ENCODE results near the gene CPA1. TPM values are rescaled to one million over a fixed set of nuclear protein-coding genes. Genes with fewer than 3 reads are reported as not detected.

The CPA1 gene
- total RNA-seq, 1 donor from 2014 or later = not detected

DNA sequence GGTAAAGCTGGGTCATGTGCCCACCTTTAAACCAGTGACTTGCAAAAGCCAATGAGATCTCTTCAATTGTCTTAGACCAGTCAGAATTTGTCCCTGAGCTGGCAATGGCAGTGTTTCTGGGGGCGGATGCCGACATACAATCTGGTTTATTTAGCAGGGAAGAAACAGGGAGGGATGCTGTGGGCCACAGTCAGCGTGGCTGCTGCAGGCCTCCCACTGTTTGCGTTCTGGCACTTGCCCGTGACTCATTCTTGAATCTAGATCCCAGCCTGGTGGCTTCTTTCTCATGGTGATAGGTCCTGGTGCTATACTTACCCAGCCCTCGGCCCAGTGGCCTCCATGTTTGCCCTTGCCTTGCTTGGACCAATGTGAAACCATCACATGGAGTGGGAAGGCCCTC is 3.1 kb upstream of the CPA1 start:
- Mint-ChIP-seq H3K27ac (ENCODE audit: unreplicated experiment) (no peak overlapping the region), H3K4me1 (ENCODE audit: low read depth, unreplicated experiment) (peaks cover 10% of the 10 kb centered on the region), H3K27me3 (ENCODE audit: unreplicated experiment) (peaks cover 5% of the 10 kb centered on the region), H3K4me3 (ENCODE audit: unreplicated experiment) (no peak overlapping the region), H3K9me3 (ENCODE audit: unreplicated experiment) (peaks cover 19% of the 10 kb centered on the region), H3K36me3 (ENCODE audit: unreplicated experiment) (peaks cover 21% of the 10 kb centered on the region)
- TF ChIP-seq, protein P1, sequence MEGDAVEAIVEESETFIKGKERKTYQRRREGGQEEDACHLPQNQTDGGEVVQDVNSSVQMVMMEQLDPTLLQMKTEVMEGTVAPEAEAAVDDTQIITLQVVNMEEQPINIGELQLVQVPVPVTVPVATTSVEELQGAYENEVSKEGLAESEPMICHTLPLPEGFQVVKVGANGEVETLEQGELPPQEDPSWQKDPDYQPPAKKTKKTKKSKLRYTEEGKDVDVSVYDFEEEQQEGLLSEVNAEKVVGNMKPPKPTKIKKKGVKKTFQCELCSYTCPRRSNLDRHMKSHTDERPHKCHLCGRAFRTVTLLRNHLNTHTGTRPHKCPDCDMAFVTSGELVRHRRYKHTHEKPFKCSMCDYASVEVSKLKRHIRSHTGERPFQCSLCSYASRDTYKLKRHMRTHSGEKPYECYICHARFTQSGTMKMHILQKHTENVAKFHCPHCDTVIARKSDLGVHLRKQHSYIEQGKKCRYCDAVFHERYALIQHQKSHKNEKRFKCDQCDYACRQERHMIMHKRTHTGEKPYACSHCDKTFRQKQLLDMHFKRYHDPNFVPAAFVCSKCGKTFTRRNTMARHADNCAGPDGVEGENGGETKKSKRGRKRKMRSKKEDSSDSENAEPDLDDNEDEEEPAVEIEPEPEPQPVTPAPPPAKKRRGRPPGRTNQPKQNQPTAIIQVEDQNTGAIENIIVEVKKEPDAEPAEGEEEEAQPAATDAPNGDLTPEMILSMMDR (IDR thresholded peaks at IDR 0.05; ENCODE audit: partially characterized antibody, unreplicated experiment) = no peak
- no peak for DNase-seq

DNA sequence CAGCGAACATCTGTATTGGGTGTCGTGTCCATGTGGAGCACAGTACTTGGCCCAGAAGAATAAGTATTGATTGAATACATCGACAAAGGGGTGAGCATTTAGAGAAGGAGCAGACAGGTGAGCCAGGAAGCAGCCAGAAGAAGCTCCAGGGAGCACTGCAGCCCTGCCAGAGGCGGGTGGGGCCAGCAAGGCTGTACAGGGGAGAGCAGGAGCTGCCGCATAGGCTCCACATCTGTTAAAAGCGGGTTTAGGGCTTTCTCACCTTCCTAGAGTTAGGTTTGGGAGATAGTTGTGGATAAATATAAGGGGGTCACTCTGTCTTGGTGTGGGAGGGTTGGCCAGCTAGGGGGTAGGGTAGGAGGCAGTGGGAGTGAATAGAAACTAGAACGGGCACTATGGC is 1.3 kb upstream of the CPA1 start:
- TF ChIP-seq, protein P1 (IDR thresholded peaks at IDR 0.05; ENCODE audit: partially characterized antibody, unreplicated experiment) = no peak
- Mint-ChIP-seq H3K4me3 (ENCODE audit: unreplicated experiment) (no peak overlapping the region), H3K4me1 (ENCODE audit: low read depth, unreplicated experiment) (peaks cover 9% of the 10 kb centered on the region), H3K27ac (ENCODE audit: unreplicated experiment) (no peak overlapping the region), H3K9me3 (ENCODE audit: unreplicated experiment) (peaks cover 17% of the 10 kb centered on the region), H3K36me3 (ENCODE audit: unreplicated experiment) (peaks cover 17% of the 10 kb centered on the region), H3K27me3 (ENCODE audit: unreplicated experiment) (peaks cover 5% of the 10 kb centered on the region)
- no peak for DNase-seq

DNA sequence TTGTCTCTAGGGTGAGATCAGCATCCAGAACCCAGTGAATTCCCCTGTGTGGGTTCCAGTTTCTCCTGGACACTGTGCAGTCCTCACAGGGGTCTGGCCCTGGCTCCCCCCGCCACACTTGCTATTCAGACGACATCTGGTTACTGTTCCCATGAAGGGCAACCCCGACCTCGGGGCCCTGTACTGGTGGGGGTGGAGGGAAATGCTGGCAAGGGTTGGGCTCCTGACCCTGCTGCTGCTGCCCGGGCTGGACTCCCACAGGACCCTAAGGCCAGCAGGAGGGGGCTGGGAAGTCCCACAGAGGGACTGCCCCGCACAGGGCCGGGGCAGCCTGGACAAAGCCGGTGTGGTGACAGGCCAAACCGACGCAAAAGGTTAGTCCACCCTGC is 768 bp upstream of the CPA1 start:
- TF ChIP-seq, protein P1 (IDR thresholded peaks at IDR 0.05; ENCODE audit: partially characterized antibody, unreplicated experiment) = no peak
- Mint-ChIP-seq H3K4me3 (ENCODE audit: unreplicated experiment) (no peak overlapping the region), H3K4me1 (ENCODE audit: low read depth, unreplicated experiment) (peaks cover 9% of the 10 kb centered on the region), H3K9me3 (ENCODE audit: unreplicated experiment) (peaks cover 17% of the 10 kb centered on the region), H3K27me3 (ENCODE audit: unreplicated experiment) (peaks cover 5% of the 10 kb centered on the region), H3K36me3 (ENCODE audit: unreplicated experiment) (peaks cover 17% of the 10 kb centered on the region), H3K27ac (ENCODE audit: unreplicated experiment) (no peak overlapping the region)
- DNase-seq = no peak

DNA sequence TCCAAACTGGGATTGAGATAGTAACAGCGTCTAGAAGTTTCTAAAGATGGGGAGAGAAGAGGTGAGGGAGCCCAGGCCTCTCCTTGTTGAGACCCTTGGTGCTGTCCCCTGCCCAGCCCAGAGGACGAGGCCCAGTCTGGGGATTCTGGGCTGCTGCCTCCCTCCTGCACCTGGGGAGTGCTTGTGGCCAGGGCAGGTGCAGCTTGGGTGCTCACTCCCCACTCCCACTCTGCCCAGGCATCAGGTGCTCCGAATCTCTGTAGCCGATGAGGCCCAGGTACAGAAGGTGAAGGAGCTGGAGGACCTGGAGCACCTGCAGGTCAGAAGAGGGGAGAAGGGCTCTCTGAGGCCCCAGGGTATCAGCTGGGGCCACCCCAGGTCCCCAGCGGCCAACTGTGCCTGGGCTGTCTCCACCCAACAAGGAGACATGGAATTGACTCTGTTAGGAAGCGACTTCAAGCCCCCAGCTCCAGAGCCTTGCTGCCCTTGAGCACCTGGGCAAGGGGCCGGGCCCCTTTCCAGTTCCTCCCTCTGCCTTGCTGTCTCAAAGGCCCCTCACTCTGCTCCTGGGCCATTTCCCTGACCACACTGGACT is 664 bp downstream of the CPA1 start:
- Mint-ChIP-seq H3K4me1 (ENCODE audit: low read depth, unreplicated experiment) (peaks cover 9% of the 10 kb centered on the region), H3K27ac (ENCODE audit: unreplicated experiment) (no peak overlapping the region)

More for the DNA sequence above, 664 bp downstream of the CPA1 start:
- Mint-ChIP-seq H3K27me3 (ENCODE audit: unreplicated experiment) (peaks cover 6% of the 10 kb centered on the region), H3K9me3 (ENCODE audit: unreplicated experiment) (peaks cover 12% of the 10 kb centered on the region), H3K4me3 (ENCODE audit: unreplicated experiment) (no peak overlapping the region), H3K36me3 (ENCODE audit: unreplicated experiment) (peaks cover 13% of the 10 kb centered on the region)
- DNase-seq = no peak
- TF ChIP-seq, protein P1 (IDR thresholded peaks at IDR 0.05; ENCODE audit: partially characterized antibody, unreplicated experiment) = no peak

Data from glutamatergic neuron (in vitro differentiated cells).